Measurements from ENCODE around the gene SLC10A2.

DNA sequence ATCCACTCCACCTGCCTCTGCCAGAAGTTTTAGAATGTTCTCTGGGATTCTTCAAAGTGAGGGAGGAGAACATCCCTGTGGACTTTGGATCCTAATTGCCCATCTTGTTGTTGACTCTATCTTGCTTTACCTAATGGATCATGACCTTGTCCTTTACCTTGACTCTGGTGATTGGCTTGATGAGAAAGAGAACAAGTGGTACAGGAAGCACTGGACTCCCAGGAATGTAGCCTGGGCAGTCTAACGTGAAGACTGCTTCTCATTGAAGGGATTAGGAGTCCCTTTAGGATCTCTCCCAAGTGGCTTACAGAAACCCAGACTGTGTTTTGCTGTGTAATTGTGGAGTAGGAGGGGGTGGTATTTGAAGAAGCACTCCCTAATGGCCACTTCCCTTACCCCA, 63.9 kb downstream of the SLC10A2 start:
- TF ChIP-seq EZH2phosphoT487 (IDR thresholded peaks at IDR 0.05; ENCODE audit: low read depth), result no peak
- TF ChIP-seq, protein P1, sequence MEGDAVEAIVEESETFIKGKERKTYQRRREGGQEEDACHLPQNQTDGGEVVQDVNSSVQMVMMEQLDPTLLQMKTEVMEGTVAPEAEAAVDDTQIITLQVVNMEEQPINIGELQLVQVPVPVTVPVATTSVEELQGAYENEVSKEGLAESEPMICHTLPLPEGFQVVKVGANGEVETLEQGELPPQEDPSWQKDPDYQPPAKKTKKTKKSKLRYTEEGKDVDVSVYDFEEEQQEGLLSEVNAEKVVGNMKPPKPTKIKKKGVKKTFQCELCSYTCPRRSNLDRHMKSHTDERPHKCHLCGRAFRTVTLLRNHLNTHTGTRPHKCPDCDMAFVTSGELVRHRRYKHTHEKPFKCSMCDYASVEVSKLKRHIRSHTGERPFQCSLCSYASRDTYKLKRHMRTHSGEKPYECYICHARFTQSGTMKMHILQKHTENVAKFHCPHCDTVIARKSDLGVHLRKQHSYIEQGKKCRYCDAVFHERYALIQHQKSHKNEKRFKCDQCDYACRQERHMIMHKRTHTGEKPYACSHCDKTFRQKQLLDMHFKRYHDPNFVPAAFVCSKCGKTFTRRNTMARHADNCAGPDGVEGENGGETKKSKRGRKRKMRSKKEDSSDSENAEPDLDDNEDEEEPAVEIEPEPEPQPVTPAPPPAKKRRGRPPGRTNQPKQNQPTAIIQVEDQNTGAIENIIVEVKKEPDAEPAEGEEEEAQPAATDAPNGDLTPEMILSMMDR (IDR thresholded peaks at IDR 0.05; ENCODE audit: low read depth, low read length), result no peak
